Measurements from ENCODE around the gene UCP2.

Gene UCP2

GRCh38 chr11:74010306-74011300 lies 28.0 kb upstream of the UCP2 start:
- DNase-seq (ENCODE audit: low read depth): no peak
- in situ Hi-C loops (cut with HindIII; ENCODE audit: low sequenced_read_pairs): loop anchor here (5.0 kb wide), 1 partner anchor 62 kb away; no protein-coding TSS in a partner anchor
- no peak overlapping the region for H3K4me3 ChIP-seq (ENCODE audit: low read depth, low read length)
- TF ChIP-seq CTCF (IDR thresholded peaks at IDR 0.05; ENCODE audit: low read depth, low read length, missing control alignments): no peak

DNA sequence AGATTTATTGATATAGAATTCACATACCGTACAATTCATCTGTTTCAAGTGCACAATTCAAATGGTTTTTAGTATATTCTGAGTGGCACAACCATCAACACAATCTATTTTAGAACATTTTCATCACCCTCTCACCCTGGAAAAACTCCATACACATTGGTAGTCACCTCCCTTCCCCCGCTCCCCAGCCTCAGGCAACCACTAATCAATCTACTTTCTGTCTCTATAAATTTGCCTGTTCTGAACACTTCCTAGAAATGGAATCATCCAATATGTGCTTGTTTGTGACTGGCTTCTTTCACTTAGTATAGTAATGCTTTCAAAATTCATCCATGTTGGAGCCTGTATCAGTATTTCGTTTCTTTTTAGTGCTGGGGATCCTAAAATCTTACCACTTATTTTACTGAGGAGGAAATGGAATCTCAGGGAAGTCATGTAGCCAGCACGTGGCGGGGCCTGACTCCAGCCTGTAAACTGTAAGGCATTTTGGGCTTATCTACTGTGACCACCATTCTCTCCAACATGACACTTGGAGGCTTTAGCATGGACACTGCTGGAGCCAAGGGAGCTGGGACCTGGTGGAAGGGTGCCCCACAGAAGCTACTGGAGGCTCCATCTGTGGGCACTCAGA lies 27.1 kb upstream of the UCP2 start:
- TF ChIP-seq CTCF (IDR thresholded peaks at IDR 0.05; ENCODE audit: low read depth, low read length, missing control alignments): no peak
- in situ Hi-C loops (cut with HindIII; ENCODE audit: low sequenced_read_pairs): loop anchor here (5.0 kb wide), 1 partner anchor 63 kb away; no protein-coding TSS in a partner anchor
- no peak for DNase-seq (ENCODE audit: low read depth)
- no peak overlapping the region for H3K4me3 ChIP-seq (ENCODE audit: low read depth, low read length)

GRCh38 chr11:74009230-74009547 lies 26.5 kb upstream of the UCP2 start:
- H3K4me3 ChIP-seq (ENCODE audit: low read depth, low read length): no peak overlapping the region
- no peak for TF ChIP-seq CTCF (IDR thresholded peaks at IDR 0.05; ENCODE audit: low read depth, low read length, missing control alignments)
- DNase-seq (ENCODE audit: low read depth): no peak
- in situ Hi-C loops (cut with HindIII; ENCODE audit: low sequenced_read_pairs): no loop called here

DNA sequence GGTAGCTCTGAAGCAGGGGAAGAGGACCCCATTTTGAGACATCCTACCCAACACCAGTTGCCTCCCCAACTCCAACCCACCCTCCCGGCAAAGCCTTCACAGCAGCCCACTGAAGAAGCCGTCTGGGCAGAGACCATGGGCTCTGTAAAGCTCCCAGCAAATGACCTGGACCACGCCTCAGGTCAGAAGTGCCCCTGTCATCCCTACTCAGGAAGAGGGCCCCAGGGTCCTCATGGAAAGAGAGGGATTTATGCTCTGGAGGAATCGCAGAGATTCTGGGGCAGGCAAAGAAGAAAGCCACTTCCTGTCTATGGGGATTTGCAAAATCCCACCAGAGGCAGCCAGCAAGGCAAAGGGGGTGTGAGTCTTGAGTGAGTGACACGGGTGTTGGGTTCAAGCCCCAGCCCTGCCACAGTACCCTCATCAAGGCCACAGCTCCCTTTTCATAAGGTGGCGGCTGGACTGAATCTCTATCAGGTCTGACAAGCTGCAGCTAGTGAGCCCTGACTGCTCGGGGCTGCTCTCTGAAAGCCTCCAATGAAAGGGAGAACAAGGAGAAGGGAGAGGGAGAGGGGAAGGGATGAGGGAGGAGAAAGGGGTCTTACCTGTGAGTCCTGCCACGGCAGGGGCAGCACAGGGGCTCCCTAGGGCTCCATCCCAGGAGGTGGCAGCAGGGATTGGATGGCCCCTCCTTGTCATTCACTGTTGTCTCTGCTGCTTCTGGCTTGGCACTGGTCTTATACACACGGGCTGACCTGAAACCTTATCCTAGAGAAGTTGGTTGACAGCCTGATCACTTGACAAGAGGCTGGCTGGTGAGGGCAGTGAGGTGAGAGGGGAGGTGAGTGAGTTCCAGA lies 26.0 kb upstream of the UCP2 start, which contains the start of gene UCP3:
TSS of gene UCP3 (minus strand) at position 713 of the 857 bp plus-strand sequence. CDS start 2,043 bp downstream, outside the sequence.
- H3K4me3 ChIP-seq (ENCODE audit: low read depth, low read length): no peak within 1 kb of the TSS
- in situ Hi-C loops (cut with HindIII; ENCODE audit: low sequenced_read_pairs): no loop called here
- DNase-seq (ENCODE audit: low read depth): no peak
- no peak for TF ChIP-seq CTCF (IDR thresholded peaks at IDR 0.05; ENCODE audit: low read depth, low read length, missing control alignments)

DNA sequence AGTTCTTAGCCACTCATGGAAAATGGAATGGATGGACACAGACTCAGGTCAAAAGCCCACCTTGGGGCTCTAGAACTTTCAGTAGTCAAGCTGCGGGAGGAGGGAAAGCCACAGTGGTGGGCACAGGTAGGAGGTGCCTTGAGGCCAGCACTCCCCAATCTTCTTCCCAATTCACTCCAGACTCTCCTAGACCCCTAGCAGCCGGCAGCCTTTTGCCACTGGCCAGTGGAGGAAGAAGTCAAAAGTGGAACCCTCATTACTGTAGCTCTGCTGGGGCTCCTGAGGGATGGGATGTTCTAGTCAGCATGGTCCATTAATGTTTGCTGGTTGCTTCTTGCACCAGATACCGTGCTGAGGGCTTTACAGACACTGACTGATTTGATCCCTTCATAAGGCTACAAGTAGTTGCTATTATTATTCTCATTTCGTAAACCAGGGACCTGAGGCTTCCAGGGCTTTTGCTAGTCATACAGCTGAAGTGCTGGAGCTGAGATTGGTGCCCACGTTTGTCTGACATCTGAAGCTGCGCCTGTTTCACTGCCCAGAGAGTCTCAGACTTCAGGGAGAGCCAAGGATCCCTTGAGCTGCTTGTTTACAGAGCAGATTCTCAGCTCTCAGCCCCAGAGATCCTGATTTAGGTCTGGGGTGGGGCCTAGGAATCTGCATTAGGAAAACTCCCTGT lies 25.2 kb upstream of the UCP2 start:
- H3K4me3 ChIP-seq (ENCODE audit: low read depth, low read length): no peak overlapping the region
- DNase-seq (ENCODE audit: low read depth): no peak
- in situ Hi-C loops (cut with HindIII; ENCODE audit: low sequenced_read_pairs): no loop called here
- TF ChIP-seq CTCF (IDR thresholded peaks at IDR 0.05; ENCODE audit: low read depth, low read length, missing control alignments): no peak
